Kidney (tissue), 14 donors: Measurements from ENCODE around the gene GAMT. TPM values are rescaled to one million over a fixed set of nuclear protein-coding genes. Genes with fewer than 3 reads are reported as not detected.

Experiments used
- DNase-seq, 5 donors: peaks; one replicate each; pipeline ENCODE4 v3.0.0-alpha.2; 2013 to 2020
- FAIRE-seq: peaks from 2 replicates; lab custom pipeline; 2012; peaks lifted over from hg19 to GRCh38; lab: Jason Lieb, UNC
- H3K27ac ChIP-seq, 2 donors: one replicate each; pipeline ENCODE4 v1.7.0; 2013; ENCODE audit warnings: low read depth in 2 of 2, low read length in 2 of 2, inconsistent platforms in 1 of 2
- H3K27me3 ChIP-seq: one replicate; pipeline ENCODE4 v1.7.1; 2013; ENCODE audit warnings: low read length, inconsistent platforms; ENCODE audit not compliant: control insufficient read depth, insufficient read depth
- H3K36me3 ChIP-seq, 3 donors: one replicate each; pipeline versions ENCODE4 v1.7.0 to v1.7.1; 2013; ENCODE audit warnings: low read length in 3 of 3, control low read depth in 1 of 3, inconsistent platforms in 1 of 3; ENCODE audit not compliant: insufficient read depth in 3 of 3, control insufficient read depth in 2 of 3
- H3K4me1 ChIP-seq, 3 donors: one replicate each; pipeline versions ENCODE4 v1.7.0 to v1.7.1; 2013; ENCODE audit warnings: low read length in 3 of 3, inconsistent platforms in 1 of 3, low read depth in 1 of 3; ENCODE audit not compliant: control insufficient read depth in 2 of 3, insufficient read depth in 2 of 3
- H3K4me3 ChIP-seq, 3 donors: one replicate each; pipeline versions ENCODE4 v1.7.0 to v1.8.1; 2013; ENCODE audit warnings: low read length in 3 of 3, control low read depth in 1 of 3, inconsistent platforms in 1 of 3
- H3K9ac ChIP-seq, 3 donors: one replicate each; pipeline versions ENCODE4 v1.7.0 to v1.7.1; 2013; ENCODE audit warnings: low read length in 3 of 3, control low read depth in 1 of 3, inconsistent platforms in 1 of 3
- H3K9me3 ChIP-seq, 3 donors: one replicate each; pipeline versions ENCODE4 v1.7.0 to v1.7.1; 2013; ENCODE audit warnings: low read length in 3 of 3, control low read depth in 1 of 3, inconsistent platforms in 1 of 3; ENCODE audit not compliant: control insufficient read depth in 2 of 3, insufficient read depth in 1 of 3
- intact Hi-C: fragments of 100-400 bp; cut with DNase I; formaldehyde crosslinking; loops from one replicate; pipeline ENCODE4 v1.11.1; 2022
- polyA plus RNA-seq: library from polyadenylated mRNA; stranded (reverse); fragments of 350-450 nt; fragmentation: Illumina TruSeq; extraction: RNeasy Lipid Tissue Mini Kit (QIAGEN cat#74804); gene quantifications from one replicate; pipeline ENCODE4 v1.2.3, GENCODE V29; 2014; ENCODE audit warnings: low read depth, low replicate concordance; ENCODE audit not compliant: insufficient read depth
- total RNA-seq: library from RNA; stranded (reverse); fragmentation: NEBNext Ultra II Directional; extraction: Animal tissue kit (Norgen Biotek cat#: 25700); gene quantifications from one replicate; pipeline ENCODE4 v1.2.1, GENCODE V29; 2021
- TF ChIP-seq, protein P1 (sequence below): IDR thresholded peaks from 3 replicates; pipeline ENCODE4 v1.5.1; 2012; ENCODE audit warnings: mild to moderate bottlenecking, moderate library complexity, borderline replicate concordance; ENCODE audit not compliant: insufficient read depth; ENCODE audit errors: extremely low read depth
- donor health status: control.
- donor health status: control.
- donor health status: control.
- donor health status: control.
- donor health status: control.
- donor health status: DM: yes; HTN: yes; CAD: no.
- donor health status: Normal renal cell carcinoma (clear cell type).

GAMT gene
- total and polyA plus RNA-seq, 2 donors from 2014 or later = 16.3 to 209 TPM

- no peak overlapping the region for H3K4me3 ChIP-seq
- DNase-seq (peak in 1 of 5 donors; percentile 43), FAIRE-seq (no peak)
- no peaks in the 10 kb centered on the region for H3K9me3 ChIP-seq
- no peak overlapping the region for H3K9ac ChIP-seq
- H3K27me3 ChIP-seq = no peaks in the 10 kb centered on the region
- H3K36me3 ChIP-seq = peaks cover 0 to 27% (median 15%) of the 10 kb centered on the region in 3 donors
- intact Hi-C loops = no loop called here
- peaks cover 0 to 16% (median 8%) of the 10 kb centered on the region in 3 donors for H3K4me1 ChIP-seq
- no peak overlapping the region for H3K27ac ChIP-seq
- TF ChIP-seq, protein P1, sequence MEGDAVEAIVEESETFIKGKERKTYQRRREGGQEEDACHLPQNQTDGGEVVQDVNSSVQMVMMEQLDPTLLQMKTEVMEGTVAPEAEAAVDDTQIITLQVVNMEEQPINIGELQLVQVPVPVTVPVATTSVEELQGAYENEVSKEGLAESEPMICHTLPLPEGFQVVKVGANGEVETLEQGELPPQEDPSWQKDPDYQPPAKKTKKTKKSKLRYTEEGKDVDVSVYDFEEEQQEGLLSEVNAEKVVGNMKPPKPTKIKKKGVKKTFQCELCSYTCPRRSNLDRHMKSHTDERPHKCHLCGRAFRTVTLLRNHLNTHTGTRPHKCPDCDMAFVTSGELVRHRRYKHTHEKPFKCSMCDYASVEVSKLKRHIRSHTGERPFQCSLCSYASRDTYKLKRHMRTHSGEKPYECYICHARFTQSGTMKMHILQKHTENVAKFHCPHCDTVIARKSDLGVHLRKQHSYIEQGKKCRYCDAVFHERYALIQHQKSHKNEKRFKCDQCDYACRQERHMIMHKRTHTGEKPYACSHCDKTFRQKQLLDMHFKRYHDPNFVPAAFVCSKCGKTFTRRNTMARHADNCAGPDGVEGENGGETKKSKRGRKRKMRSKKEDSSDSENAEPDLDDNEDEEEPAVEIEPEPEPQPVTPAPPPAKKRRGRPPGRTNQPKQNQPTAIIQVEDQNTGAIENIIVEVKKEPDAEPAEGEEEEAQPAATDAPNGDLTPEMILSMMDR = no peak
These were observed 28.4 kb upstream of the GAMT start for GRCh38 chr19:1429750-1430149.

- Histone ChIP-seq H3K36me3 (peaks cover 0 to 29% (median 15%) of the 10 kb centered on the region in 3 donors), H3K9me3 (no peaks in the 10 kb centered on the region), H3K4me1 (peaks cover 0 to 18% (median 11%) of the 10 kb centered on the region in 3 donors), H3K27ac (no peak overlapping the region), H3K4me3 (no peak overlapping the region), H3K9ac (no peak overlapping the region), H3K27me3 (no peaks in the 10 kb centered on the region)
- intact Hi-C loops = no loop called here
- FAIRE-seq (no peak), DNase-seq (no peak)
- TF ChIP-seq, protein P1 = no peak
These were observed 27.5 kb upstream of the GAMT start for GRCh38 chr19:1428738-1429391.

- TF ChIP-seq, protein P1 = no peak
- H3K4me3 ChIP-seq = no peak overlapping the region
- no peaks in the 10 kb centered on the region for H3K9me3 ChIP-seq
- peaks cover 0 to 25% (median 24%) of the 10 kb centered on the region in 3 donors for H3K4me1 ChIP-seq
- FAIRE-seq = no peak
- H3K9ac ChIP-seq = no peak overlapping the region
- intact Hi-C loops = no loop called here
- no peak overlapping the region for H3K27ac ChIP-seq
- H3K27me3 ChIP-seq = no peaks in the 10 kb centered on the region
- H3K36me3 ChIP-seq = peaks cover 0 to 39% (median 24%) of the 10 kb centered on the region in 3 donors
- DNase-seq = no peak
These were observed 26.0 kb upstream of the GAMT start for GRCh38 chr19:1427221-1427920.
